Measurements from ENCODE around the gene CHST8. TPM values are rescaled to one million over a fixed set of nuclear protein-coding genes. Genes with fewer than 3 reads are reported as not detected.

Gene CHST8
- total RNA-seq, 4 donors from 2014 or later, result 0.39 to 4.4 (median 0.96) TPM

DNA sequence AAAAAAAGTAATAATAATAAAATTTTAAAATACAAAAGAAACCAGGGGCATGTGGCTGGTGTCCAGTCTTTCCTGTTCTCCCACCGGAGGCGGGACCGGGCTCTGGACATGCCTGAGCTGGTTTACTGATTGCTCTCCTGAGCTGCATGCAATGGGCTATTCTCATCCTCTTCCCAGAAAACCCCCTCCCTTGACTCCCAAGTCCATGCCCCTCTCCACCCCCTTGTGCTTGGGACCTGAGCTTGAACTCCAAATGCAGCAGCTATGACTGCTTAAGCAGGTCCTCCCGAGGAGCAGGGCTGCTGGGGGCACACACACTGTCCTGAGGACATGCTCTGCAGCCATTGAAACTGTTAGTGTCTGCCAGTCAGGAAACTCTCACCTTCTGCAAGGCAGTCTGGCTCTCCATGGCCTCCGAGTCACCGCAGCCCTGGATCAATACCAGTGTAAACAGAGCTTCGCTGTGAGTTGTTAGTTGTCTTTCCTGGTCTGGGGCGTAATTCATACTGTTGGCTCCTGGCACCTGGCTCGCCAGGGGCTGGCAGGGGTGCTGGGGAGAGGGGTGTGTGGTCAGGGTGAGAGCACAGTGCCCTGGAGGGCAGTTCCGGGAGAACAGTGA lies 41.6 kb upstream of the CHST8 start:
- TF ChIP-seq POLR2A (IDR thresholded peaks at IDR 0.05) (no peak), CTCF (IDR thresholded peaks at IDR 0.05) (no peak), EP300 (IDR thresholded peaks at IDR 0.05) (no peak)
- peaks cover 0 to 7% (median 0%) of the 10 kb centered on the region in 4 donors for H3K9me3 ChIP-seq
- no peak overlapping the region for H3K4me3 ChIP-seq
- WGBS, 2 donors, result 47 to 65% methylated on average over 9 to 10 of the region's 10 CpGs
- H3K27me3 ChIP-seq, result no peaks in the 10 kb centered on the region
- DNase-seq (ENCODE audit: low spot score in 2 of 2), result no peak
- no peaks in the 10 kb centered on the region for H3K4me1 ChIP-seq
- no peaks in the 10 kb centered on the region for H3K36me3 ChIP-seq
- H3K27ac ChIP-seq, result no peak overlapping the region

DNA sequence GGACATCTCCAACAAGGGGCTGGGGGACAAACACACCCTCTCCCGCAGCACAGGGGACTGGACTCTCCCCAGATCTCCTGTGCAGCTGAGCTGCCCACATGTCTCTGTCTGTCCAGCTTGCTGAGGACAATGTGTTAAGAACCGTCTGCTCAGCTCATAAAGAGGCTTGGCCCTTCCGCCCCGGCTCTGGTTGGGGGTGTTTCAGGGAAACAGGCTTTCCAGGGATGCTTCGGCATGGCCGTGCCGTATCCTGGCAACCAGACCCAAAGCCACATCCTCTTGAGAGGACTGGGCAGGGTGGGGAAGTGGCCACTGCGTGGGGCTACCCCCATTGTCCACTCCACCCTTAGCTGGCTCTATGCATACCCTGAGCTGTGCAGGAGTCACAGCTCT lies 41.1 kb upstream of the CHST8 start:
- H3K27ac ChIP-seq, result no peak overlapping the region
- H3K27me3 ChIP-seq, result no peaks in the 10 kb centered on the region
- no peak for TF ChIP-seq POLR2A (IDR thresholded peaks at IDR 0.05)
- no peak for TF ChIP-seq EP300 (IDR thresholded peaks at IDR 0.05)
- TF ChIP-seq CTCF (IDR thresholded peaks at IDR 0.05), result no peak
- no peak for DNase-seq (ENCODE audit: low spot score in 2 of 2)
- WGBS, 2 donors, result 32 to 47% methylated on average over 6 to 7 of the region's 8 CpGs
- H3K9me3 ChIP-seq, result peaks cover 0 to 2% (median 0%) of the 10 kb centered on the region in 4 donors
- no peak overlapping the region for H3K4me3 ChIP-seq
- H3K4me1 ChIP-seq, result no peaks in the 10 kb centered on the region
- H3K36me3 ChIP-seq, result no peaks in the 10 kb centered on the region

- Histone ChIP-seq H3K4me3 (no peak overlapping the region), H3K36me3 (no peaks in the 10 kb centered on the region), H3K27ac (no peak overlapping the region), H3K9me3 (peaks cover 0 to 17% (median 0%) of the 10 kb centered on the region in 4 donors), H3K27me3 (no peaks in the 10 kb centered on the region), H3K4me1 (no peaks in the 10 kb centered on the region)
- TF ChIP-seq EP300 (IDR thresholded peaks at IDR 0.05), result no peak
- no peak for TF ChIP-seq CTCF (IDR thresholded peaks at IDR 0.05)
- TF ChIP-seq POLR2A (IDR thresholded peaks at IDR 0.05), result no peak
- no peak for DNase-seq (ENCODE audit: low spot score in 2 of 2)
- WGBS, 2 donors, result 68 to 69% methylated on average over 4 of the region's 4 CpGs
Measured at GRCh38 chr19:33582914-33583313, 38.8 kb upstream of the CHST8 start.

DNA sequence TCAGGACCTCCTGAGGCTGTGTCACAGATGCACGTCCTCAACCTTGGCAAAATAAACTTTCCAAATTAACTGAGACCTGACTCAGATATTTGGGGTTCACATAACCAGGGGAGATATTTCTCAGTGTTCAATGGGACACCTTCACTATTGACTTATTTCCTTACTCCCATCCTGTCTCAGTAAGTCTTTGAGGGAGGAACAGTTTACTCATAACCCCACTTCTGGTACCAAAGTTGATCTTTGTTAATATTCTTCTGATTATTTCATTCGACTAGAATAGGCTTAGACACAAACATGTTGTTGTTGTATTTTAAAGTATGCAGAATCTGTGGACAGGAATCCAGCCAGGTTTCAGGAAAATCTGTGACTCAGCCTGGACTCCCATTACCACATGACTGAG lies 34.6 kb upstream of the CHST8 start:
- TF ChIP-seq EP300 (IDR thresholded peaks at IDR 0.05), result no peak
- no peak for TF ChIP-seq CTCF (IDR thresholded peaks at IDR 0.05)
- TF ChIP-seq POLR2A (IDR thresholded peaks at IDR 0.05), result no peak
- no peak for DNase-seq (ENCODE audit: low spot score in 2 of 2)
- Histone ChIP-seq H3K27me3 (no peaks in the 10 kb centered on the region), H3K27ac (no peak overlapping the region), H3K4me3 (no peak overlapping the region), H3K36me3 (no peaks in the 10 kb centered on the region), H3K9me3 (peaks cover 0 to 50% (median 0%) of the 10 kb centered on the region in 4 donors), H3K4me1 (no peaks in the 10 kb centered on the region)
- WGBS, 2 donors, result 70 to 72% methylated on average over 2 of the region's 2 CpGs

DNA sequence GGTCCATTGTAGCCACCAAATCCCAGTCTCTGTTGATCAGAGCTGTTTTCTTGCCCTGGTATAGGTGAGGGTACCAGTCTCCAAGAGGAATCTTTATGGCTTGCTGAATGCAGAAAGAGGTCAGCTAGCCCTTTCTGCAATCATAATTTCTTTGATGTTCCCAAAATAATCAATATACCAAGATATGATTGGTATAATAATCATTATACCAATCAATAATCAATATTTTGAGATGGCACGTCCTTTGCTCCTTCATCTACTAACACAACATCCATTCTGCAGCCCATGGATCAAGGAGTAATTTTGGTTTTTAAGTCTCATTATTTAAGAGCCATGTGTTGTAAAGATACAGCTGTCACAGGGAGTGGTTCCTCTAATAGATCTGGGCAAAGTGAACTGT lies 31.5 kb upstream of the CHST8 start:
- Histone ChIP-seq H3K4me3 (no peak overlapping the region), H3K4me1 (no peaks in the 10 kb centered on the region), H3K9me3 (peaks cover 0 to 65% (median 0%) of the 10 kb centered on the region in 4 donors), H3K27ac (no peak overlapping the region), H3K36me3 (no peaks in the 10 kb centered on the region), H3K27me3 (no peaks in the 10 kb centered on the region)
- DNase-seq (ENCODE audit: low spot score in 2 of 2), result no peak
- no peak for TF ChIP-seq EP300 (IDR thresholded peaks at IDR 0.05)
- no peak for TF ChIP-seq POLR2A (IDR thresholded peaks at IDR 0.05)
- no peak for TF ChIP-seq CTCF (IDR thresholded peaks at IDR 0.05)
- 67 to 72% methylated on average over 1 of the region's 1 CpG for WGBS, 2 donors
